Activated T-helper 9 cell treated with anti-CD3 and anti-CD28 coated beads, Interleukin-2, amount 50 U/mL, for 16 hours (primary cell): ENCODE results near the gene CCDC12.

Source experiments
- DNase-seq: peaks from one replicate; pipeline ENCODE4 v3.0.0-alpha.2; 2020; ENCODE audit warnings: low read depth

Gene CCDC12

GRCh38 chr3:46935989-46936558 lies 40.5 kb downstream of the CCDC12 start:
- DNase-seq, result no peak

GRCh38 chr3:46935168-46935858 lies 41.2 kb downstream of the CCDC12 start:
- no peak for DNase-seq

- no peak for DNase-seq
Observed at GRCh38 chr3:46934498-46935167, 41.9 kb downstream of the CCDC12 start.

DNA sequence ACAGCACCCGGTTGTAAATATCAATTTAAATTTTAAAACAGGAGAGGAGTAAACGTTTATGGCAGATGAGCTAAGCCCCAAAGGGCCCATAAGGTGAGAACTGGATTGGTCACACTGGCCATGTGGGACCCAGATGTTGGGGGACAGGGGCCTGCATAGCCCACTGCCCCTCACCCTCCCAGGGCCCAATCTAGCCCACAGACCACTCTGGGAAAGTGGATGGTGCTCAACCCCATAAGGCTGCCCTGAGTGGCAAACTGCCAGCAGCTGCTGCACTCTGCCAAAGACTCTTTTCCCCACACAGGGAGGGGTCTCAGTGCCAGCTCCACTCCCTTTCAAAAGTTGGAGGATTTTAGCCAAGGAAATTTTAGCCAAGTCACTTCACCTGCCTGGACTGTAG lies 42.5 kb downstream of the CCDC12 start:
- DNase-seq, result no peak

DNA sequence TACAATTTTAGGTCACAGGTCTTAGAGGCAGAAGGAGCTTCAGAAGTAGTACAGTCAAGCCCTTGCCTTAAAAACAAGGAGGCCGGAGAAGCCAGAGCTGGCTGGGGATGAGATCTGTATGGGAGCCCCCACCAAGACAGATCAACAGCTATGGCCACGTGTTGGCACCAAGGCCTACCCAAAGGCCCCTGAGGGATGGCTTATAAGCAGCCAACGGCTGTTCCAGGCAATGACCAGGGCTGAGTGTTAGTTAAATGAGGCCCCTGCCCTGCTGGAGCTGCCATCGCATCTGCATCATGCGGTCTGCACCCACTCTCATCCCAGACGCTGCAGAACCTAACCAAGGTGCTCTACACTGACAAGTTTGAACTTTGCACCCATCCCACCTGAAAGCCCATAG lies 43.3 kb downstream of the CCDC12 start:
- DNase-seq, result no peak

DNA sequence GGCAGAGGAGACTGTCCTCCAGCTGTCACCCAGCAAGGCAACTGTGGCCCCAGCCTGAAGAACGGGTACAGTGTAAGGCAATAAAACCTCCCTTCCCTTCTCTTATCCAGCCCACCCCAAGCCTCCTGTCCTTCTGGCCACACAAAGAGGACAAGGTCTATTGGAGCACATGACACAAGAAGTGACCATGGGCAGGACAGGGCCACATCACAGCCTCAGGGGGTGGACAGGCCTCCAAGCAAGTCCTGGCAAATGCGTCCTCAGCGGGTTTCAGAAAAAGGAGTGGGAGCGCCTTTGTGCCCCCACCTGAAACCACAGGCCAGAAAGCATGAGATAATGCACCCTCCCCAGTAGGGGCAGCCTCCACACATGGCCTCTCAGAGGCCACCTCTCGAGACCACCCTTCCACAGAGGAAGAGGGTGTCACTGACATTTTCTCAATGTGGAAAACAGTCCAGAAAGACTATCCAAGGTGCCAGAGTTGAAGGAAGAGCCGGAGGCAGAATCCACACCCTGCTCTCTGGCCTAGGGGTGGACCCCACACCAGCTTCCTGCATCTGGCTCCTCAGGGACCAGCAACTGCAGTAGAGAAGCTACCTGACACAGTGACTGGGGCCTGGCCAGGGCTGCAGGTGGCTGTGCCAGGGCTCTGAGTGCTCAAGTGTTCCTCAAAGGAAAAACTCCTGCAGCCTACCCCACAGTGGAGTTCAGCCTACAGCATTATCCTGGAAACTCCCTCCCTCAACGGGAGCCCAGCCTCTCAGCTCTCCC lies 43.9 kb downstream of the CCDC12 start:
- DNase-seq, result no peak

GRCh38 chr3:46931631-46932331 lies 44.8 kb downstream of the CCDC12 start:
- DNase-seq, result no peak

- no peak for DNase-seq
Observed at GRCh38 chr3:46930945-46931403, 45.6 kb downstream of the CCDC12 start.

- no peak for DNase-seq
Observed at GRCh38 chr3:46930166-46930944, 46.2 kb downstream of the CCDC12 start.

DNA sequence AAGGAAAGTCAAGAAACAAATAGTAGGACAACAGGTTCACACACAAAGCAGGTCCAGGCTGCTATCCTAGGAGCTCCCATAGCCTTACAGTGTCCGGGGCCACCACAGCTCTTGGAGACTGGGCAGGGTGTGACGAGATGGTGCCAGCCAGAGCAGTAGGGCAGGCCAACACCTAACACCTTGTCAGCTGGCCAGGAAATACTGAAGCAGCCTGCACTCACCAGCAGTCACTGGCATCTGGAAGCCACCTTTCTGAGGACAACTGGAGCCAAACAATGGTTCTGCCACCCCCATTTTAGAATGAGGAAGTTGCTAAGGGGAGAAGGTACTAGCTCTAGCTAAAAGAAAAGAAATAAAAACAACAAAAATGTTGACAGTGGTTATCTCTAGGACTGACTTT lies 47.2 kb downstream of the CCDC12 start:
- no peak for DNase-seq

- no peak for DNase-seq
Observed at GRCh38 chr3:46928282-46928681, 48.3 kb downstream of the CCDC12 start.

GRCh38 chr3:46927718-46928073 lies 48.8 kb downstream of the CCDC12 start:
- DNase-seq, result no peak

- DNase-seq, result no peak
Observed at GRCh38 chr3:46926871-46927717, 49.5 kb downstream of the CCDC12 start.

- DNase-seq, result no peak
Observed at GRCh38 chr3:46926447-46926846, 50.1 kb downstream of the CCDC12 start.

DNA sequence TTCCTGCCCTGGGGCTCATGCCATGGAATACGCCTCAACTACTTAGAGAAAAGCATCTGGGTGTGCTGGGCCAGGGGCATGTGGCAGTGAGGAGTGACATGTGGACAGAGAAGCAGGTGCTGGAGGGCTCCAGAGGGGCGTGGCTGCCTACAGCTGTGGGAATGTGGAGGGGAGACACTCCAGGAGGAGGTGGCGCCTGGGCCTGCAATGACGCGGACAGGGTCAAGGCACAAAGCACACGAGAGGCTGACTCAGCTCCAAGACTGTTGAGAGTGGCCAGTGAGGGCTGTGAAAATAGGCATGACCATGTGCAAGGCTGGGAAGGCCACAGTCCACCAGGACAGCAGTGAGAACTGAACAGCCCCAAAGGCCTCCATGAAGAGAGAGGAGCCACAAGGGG lies 50.5 kb downstream of the CCDC12 start:
- DNase-seq, result no peak

GRCh38 chr3:46925585-46925934 lies 51.0 kb downstream of the CCDC12 start:
- DNase-seq, result no peak

DNA sequence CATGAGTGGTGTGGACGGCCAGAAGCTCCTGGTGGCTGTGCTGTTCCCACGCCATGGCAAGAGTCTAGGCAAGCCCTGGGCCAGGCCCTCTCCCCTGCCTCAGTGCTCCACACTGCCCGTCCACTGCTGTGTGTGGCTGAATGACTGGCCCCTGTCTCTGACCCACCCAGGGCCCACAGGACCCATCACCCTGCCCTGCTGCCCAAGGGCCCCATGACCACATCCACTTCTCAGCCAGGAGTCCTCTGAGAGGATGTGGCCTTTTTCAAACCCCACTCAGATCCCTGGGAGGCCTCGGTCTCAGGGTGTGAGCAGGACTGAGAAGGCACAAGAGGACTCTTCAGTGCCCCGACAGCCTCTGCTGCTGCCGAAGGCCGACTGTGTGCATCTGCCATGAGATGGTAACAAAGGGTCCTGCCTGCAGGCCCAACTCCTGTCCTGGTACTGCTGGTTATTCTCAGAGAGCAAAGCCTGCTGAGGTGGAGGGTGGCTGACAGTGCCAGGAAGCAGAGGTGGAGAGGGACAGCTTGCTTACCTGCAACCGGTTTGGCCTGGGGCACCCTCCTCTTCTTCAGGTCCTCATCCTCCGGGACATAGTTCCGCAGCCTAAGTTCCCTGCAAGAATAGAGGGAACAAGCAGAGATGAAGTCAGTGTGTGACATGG lies 51.5 kb downstream of the CCDC12 start:
- no peak for DNase-seq

GRCh38 chr3:46923559-46924350 lies 52.8 kb downstream of the CCDC12 start:
- DNase-seq, result no peak
